Caki2 (cell line): Measurements from ENCODE around the gene LRPAP1. TPM values are rescaled to one million over a fixed set of nuclear protein-coding genes. Genes with fewer than 3 reads are reported as not detected.
"Not testable (repeated sequence)": the region's sequence is repeated elsewhere in the genome, so short reads cannot be mapped to it uniquely, and the experiment has no call there.

Experiments
- DNase-seq: peaks from one replicate; pipeline ENCODE4 v3.0.0-alpha.2; 2015; ENCODE audit warnings: low read depth
- in situ Hi-C: cut with HindIII; loops from 2 replicates; pipeline ENCODE4 v1.10.0; 2016; ENCODE audit warnings: low sequenced_read_pairs, low pct_unique_long_range_greater_than_20kb, mixed read lengths
- total RNA-seq: library from RNA; depleted of rRNA; stranded (reverse); fragments of >200 nt; shearing (Covaris generic); gene quantifications from 2 replicates; pipeline ENCODE4 v1.2.3, GENCODE V29; 2014; ENCODE audit warnings: low replicate concordance; rRNA removed

The LRPAP1 gene
- total RNA-seq, 1 experiment from 2014 or later, result 183 TPM

DNA sequence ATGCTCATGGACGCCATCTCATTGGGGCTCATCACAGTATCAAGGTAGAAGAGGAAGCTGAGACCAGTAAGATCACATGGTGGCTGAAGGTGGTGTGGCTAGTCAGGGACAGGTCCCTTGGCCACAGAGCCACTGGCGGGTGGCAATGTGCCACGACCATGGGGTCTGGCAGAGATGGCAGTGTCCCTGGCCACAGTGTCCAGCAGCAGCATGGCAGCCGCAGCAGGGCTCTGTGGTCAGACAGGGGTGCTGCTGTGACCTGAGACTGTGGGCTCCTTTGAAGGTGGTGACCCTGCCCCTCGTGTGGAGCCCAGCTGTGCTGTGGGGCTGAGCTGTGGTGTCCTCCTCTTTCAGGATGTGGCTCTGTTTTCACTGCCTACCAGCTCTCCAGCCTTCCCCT lies 71.3 kb downstream of the LRPAP1 start:
- in situ Hi-C loops, result no loop called here
- no peak for DNase-seq

DNA sequence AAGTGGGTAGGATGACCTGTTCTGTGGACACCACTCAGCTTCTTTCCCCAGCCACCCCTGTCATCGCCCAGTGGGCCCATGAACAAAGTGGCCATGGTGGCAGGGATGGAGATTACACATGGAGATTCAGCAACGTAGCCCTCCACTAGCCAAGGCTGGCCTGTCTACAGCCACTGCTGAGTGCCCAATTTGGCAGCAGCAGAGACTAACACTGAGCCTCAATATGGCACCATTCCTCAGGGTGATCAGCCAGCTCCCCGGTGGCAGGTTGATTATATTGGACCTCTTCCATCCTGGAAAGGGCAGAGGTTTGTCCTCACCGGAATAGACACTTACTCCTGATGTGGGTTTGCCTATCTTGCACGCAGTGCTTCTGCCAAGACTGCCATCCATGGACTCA lies 73.1 kb downstream of the LRPAP1 start:
- DNase-seq, in situ Hi-C loops: not testable (repeated sequence)

DNA sequence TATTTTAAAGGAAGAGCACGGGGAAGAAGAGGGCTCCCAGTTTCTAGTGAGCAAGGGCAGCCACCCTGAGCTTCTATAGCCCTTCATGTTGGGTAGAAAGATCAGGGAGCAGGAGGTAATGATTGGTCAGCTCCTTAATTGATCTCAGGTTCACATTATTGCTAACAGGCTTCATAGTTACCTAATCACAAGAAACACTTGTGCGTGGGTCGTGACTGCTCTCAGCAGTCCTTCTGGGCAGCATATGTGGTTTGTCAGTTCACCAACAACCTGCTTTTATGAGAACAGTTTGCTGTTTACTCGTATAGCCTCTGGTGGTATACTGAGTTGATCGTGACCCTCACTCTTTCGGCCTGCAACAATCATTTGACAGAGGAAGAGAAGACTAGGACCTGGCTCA lies 73.9 kb downstream of the LRPAP1 start:
- DNase-seq, result no peak
- in situ Hi-C loops, result no loop called here

DNA sequence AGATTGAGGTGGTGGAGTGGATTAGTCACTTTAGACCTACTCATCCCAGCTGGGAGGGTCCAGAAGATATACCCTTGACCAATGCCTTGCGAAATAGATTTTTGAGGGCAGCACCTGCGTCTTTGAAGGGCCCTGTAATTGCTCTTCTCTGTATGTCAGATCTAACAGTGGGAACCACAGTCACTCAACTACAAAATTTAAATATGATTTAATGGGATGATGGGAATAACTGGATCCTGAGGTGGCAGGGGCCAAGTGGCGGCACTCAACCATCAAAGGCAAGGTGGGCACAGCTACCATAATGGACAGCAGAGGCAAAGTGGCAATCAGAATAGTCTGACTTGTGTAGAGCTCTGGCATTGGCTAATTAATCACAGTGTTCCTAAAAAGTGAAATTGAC lies 76.6 kb downstream of the LRPAP1 start:
- in situ Hi-C loops, DNase-seq: not testable (repeated sequence)

Other genes starting within 250 kb of the LRPAP1 start
- gene RGS12, start 239.4 kb downstream of the LRPAP1 start, total RNA-seq, result 13.1 and 27.0 TPM in 2 replicates
- gene HGFAC, start 90.5 kb downstream of the LRPAP1 start, total RNA-seq, result not detected in 2 replicates
- 19.8 and 20.7 TPM in 2 replicates for gene DOK7, start 69.1 kb downstream of the LRPAP1 start, total RNA-seq
- 17.6 and 27.3 TPM in 2 replicates for gene ADRA2C, start 234.0 kb upstream of the LRPAP1 start, total RNA-seq